SK-N-SH treated with all-trans-retinoic acid at 6 μM for 48 hours (cell line): Measurements from ENCODE around the gene AFG1L.
"Not testable (repeated sequence)": the region's sequence is repeated elsewhere in the genome, so short reads cannot be mapped to it uniquely, and the experiment has no call there.

Experiments
- ATAC-seq: fragments of 200-7000 bp; cut with Tn5 transposase; 3 replicates; pipeline ENCODE4 v1.9.1; 2020; ENCODE audit warnings: mild to moderate bottlenecking, moderate library complexity
- ARNTL ChIP-seq: fragments of 450-650 bp; formaldehyde crosslinking; IDR thresholded peaks from 2 replicates; pipeline ENCODE4 v1.5.0; 2020; ENCODE audit warnings: low read depth, mild to moderate bottlenecking, moderate library complexity, borderline replicate concordance
- BACH2 ChIP-seq: fragments of 250-450 bp; sonication (Bioruptor Pico); IDR thresholded peaks from 2 replicates; pipeline ENCODE4 v1.9.0; 2021; ENCODE audit warnings: mild to moderate bottlenecking, borderline replicate concordance
- CREB5 ChIP-seq: fragments of 250-450 bp; sonication (Bioruptor Pico); IDR thresholded peaks from 2 replicates; pipeline ENCODE4 v1.5.1; 2020; ENCODE audit warnings: low read depth, mild to moderate bottlenecking, moderate library complexity
- CSRNP3 ChIP-seq: fragments of 250-450 bp; sonication (Bioruptor Pico); IDR thresholded peaks from 2 replicates; pipeline ENCODE4 v1.5.1; 2021; ENCODE audit warnings: mild to moderate bottlenecking, moderate library complexity
- ESRRG ChIP-seq: fragments of 250-450 bp; sonication (Bioruptor Pico); IDR thresholded peaks from 2 replicates; pipeline ENCODE4 v1.6.1; 2021; ENCODE audit warnings: mild to moderate bottlenecking
- GLIS3 ChIP-seq: fragments of 250-450 bp; sonication (Bioruptor Pico); IDR thresholded peaks from 2 replicates; pipeline ENCODE4 v1.5.0; 2020; ENCODE audit warnings: mild to moderate bottlenecking, moderate library complexity
- ISL1 ChIP-seq: fragments of 250-450 bp; sonication (Bioruptor Pico); IDR thresholded peaks from 2 replicates; pipeline ENCODE4 v2.1.2; 2022; ENCODE audit warnings: mild to moderate bottlenecking, moderate library complexity
- OSR1 ChIP-seq: fragments of 250-450 bp; sonication (Bioruptor Pico); IDR thresholded peaks from 2 replicates; pipeline ENCODE4 v1.8.0; 2022; ENCODE audit warnings: moderate library complexity, mild to moderate bottlenecking, inconsistent platforms
- PATZ1 ChIP-seq: fragments of 250-450 bp; sonication (Bioruptor Pico); IDR thresholded peaks from 2 replicates; pipeline ENCODE4 v1.8.0; 2020; ENCODE audit warnings: mild to moderate bottlenecking, moderate library complexity, borderline replicate concordance
- RARB ChIP-seq: fragments of 250-450 bp; sonication (Bioruptor Pico); IDR thresholded peaks from 2 replicates; pipeline ENCODE4 v1.8.0; 2021; ENCODE audit warnings: mild to moderate bottlenecking, moderate library complexity
- SNAI2 ChIP-seq: fragments of 250-450 bp; sonication (Bioruptor Pico); IDR thresholded peaks from 2 replicates; pipeline ENCODE4 v1.5.0; 2020; ENCODE audit warnings: mild to moderate bottlenecking, moderate library complexity
- TCF4 ChIP-seq: fragments of 250-450 bp; sonication (Bioruptor Pico); IDR thresholded peaks from 2 replicates; pipeline ENCODE4 v1.8.0; 2021; ENCODE audit warnings: mild to moderate bottlenecking, moderate library complexity, borderline replicate concordance
- ZC3H10 ChIP-seq: fragments of 250-450 bp; sonication (Bioruptor Pico); IDR thresholded peaks from 2 replicates; pipeline ENCODE4 v1.5.1; 2021; ENCODE audit warnings: mild to moderate bottlenecking, moderate library complexity
- ZFP30 ChIP-seq: fragments of 450-650 bp; formaldehyde crosslinking; IDR thresholded peaks from 2 replicates; pipeline ENCODE4 v1.5.0; 2022; ENCODE audit warnings: mild to moderate bottlenecking, moderate library complexity
- ZNF565 ChIP-seq: fragments of 450-650 bp; formaldehyde crosslinking; conservative IDR thresholded peaks from 2 replicates; pipeline ENCODE4 v1.5.0; 2020; ENCODE audit warnings: low read depth, mild to moderate bottlenecking, moderate library complexity
- ZNF70 ChIP-seq: fragments of 450-650 bp; formaldehyde crosslinking; IDR thresholded peaks from 2 replicates; pipeline ENCODE4 v1.5.0; 2020; ENCODE audit warnings: mild to moderate bottlenecking, moderate library complexity
- ZNF8 ChIP-seq: fragments of 450-650 bp; formaldehyde crosslinking; IDR thresholded peaks from 2 replicates; pipeline ENCODE4 v1.5.0; 2020; ENCODE audit warnings: mild to moderate bottlenecking, moderate library complexity
- TF ChIP-seq, protein P1 (sequence below): fragments of 250-450 bp; sonication (Bioruptor Pico); IDR thresholded peaks from 2 replicates; pipeline ENCODE4 v1.5.0; 2020; ENCODE audit warnings: mild to moderate bottlenecking, moderate library complexity
- TF ChIP-seq, protein P2 (sequence below): fragments of 250-450 bp; sonication (Bioruptor Pico); IDR thresholded peaks from 2 replicates; pipeline ENCODE4 v1.8.0; 2021; ENCODE audit warnings: low read depth, mild to moderate bottlenecking, moderate library complexity, borderline replicate concordance

The AFG1L gene

DNA sequence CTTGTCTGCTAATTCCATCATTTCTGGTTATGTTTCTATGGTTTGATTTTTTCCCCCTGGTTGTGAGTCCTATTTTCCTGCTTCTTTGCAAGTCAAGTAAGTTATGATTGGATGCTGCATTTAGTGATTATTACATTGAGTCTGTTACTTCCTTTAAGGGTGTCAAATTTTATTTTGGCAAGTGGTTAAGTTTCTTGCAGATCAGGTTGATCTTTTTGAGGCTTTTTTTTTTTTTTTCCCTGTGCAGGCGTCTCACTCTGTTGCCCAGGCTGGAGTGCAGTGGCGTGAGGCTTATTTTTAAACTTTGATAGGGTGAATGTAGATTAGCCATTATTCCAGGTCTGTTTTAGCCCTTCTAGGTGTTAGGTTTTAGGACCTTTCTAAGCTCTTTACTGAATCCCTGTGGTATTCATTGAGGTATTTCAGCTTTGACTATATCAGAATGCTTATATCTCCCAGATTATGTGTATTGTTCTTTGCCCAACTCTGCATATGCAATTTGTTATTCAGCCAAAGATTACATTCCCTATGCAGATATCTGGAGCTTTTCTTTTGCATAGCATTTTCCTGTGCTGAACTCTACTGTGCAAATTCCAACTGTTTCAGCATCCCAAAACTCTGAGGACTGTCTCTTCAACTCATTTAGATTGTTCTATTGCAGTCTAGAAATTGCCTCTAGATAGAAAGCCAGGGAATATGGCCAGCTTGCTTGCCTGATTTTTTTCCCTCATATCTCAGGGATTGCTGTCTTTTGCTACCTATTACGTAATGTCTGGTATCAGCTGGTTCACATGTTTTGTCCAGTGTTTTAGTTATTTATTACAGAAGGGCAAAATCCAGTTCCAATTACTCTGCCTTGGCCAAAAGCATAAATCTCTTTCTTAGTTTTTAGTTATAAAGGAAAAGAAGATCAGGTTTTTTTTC is 113.3 kb downstream of the AFG1L start:
- no peak for ATAC-seq
- no peak for TF ChIP-seq TCF4 (CRISPR knock-in tag)
- TF ChIP-seq ZFP30 = no peak

DNA sequence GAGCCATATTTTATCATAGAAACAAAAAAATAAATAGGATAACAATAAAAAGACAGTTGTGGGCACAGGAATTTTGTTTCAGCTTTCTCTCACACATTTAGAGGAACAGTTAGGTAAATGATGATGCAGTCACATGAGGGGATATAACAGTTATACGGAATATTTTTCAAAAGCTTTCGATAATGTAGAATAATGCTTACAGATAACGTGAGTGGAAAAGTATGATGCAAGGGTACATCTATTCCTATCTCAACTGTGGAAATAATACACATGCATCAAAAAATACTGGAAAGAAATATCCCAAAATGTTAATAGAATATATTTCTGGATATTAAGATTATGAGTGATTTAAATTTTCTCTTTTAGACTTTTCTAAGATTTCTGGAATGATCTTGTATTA is 114.0 kb downstream of the AFG1L start:
- TF ChIP-seq GLIS3 (CRISPR knock-in tag) (no peak), ZNF70 (CRISPR knock-in tag) (no peak), ISL1 (CRISPR knock-in tag) (no peak), OSR1 (no peak), RARB (CRISPR knock-in tag) (no peak), CREB5 (CRISPR knock-in tag) (no peak), PATZ1 (CRISPR knock-in tag) (no peak), ZNF8 (CRISPR knock-in tag) (no peak), CSRNP3 (CRISPR knock-in tag) (no peak), SNAI2 (no peak), TCF4 (CRISPR knock-in tag) (no peak), ZNF565 (CRISPR knock-in tag) (no peak), ESRRG (CRISPR knock-in tag) (no peak), BACH2 (CRISPR knock-in tag) (no peak), ZFP30 (no peak), ZC3H10 (CRISPR knock-in tag) (no peak), ARNTL (CRISPR knock-in tag) (no peak)
- TF ChIP-seq, protein P1, sequence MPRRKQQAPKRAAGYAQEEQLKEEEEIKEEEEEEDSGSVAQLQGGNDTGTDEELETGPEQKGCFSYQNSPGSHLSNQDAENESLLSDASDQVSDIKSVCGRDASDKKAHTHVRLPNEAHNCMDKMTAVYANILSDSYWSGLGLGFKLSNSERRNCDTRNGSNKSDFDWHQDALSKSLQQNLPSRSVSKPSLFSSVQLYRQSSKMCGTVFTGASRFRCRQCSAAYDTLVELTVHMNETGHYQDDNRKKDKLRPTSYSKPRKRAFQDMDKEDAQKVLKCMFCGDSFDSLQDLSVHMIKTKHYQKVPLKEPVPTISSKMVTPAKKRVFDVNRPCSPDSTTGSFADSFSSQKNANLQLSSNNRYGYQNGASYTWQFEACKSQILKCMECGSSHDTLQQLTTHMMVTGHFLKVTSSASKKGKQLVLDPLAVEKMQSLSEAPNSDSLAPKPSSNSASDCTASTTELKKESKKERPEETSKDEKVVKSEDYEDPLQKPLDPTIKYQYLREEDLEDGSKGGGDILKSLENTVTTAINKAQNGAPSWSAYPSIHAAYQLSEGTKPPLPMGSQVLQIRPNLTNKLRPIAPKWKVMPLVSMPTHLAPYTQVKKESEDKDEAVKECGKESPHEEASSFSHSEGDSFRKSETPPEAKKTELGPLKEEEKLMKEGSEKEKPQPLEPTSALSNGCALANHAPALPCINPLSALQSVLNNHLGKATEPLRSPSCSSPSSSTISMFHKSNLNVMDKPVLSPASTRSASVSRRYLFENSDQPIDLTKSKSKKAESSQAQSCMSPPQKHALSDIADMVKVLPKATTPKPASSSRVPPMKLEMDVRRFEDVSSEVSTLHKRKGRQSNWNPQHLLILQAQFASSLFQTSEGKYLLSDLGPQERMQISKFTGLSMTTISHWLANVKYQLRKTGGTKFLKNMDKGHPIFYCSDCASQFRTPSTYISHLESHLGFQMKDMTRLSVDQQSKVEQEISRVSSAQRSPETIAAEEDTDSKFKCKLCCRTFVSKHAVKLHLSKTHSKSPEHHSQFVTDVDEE (CRISPR knock-in tag) = no peak
- TF ChIP-seq, protein P2, sequence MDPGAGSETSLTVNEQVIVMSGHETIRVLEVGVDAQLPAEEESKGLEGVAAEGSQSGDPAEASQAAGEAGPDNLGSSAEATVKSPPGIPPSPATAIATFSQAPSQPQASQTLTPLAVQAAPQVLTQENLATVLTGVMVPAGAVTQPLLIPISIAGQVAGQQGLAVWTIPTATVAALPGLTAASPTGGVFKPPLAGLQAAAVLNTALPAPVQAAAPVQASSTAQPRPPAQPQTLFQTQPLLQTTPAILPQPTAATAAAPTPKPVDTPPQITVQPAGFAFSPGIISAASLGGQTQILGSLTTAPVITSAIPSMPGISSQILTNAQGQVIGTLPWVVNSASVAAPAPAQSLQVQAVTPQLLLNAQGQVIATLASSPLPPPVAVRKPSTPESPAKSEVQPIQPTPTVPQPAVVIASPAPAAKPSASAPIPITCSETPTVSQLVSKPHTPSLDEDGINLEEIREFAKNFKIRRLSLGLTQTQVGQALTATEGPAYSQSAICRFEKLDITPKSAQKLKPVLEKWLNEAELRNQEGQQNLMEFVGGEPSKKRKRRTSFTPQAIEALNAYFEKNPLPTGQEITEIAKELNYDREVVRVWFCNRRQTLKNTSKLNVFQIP (CRISPR knock-in tag) = no peak
- ATAC-seq = no peak

GRCh38 chr6:108416047-108416833 is 121.4 kb downstream of the AFG1L start:
- ATAC-seq = not testable (repeated sequence)
